ENCODE results near the gene PJA1.

PJA1 gene

DNA sequence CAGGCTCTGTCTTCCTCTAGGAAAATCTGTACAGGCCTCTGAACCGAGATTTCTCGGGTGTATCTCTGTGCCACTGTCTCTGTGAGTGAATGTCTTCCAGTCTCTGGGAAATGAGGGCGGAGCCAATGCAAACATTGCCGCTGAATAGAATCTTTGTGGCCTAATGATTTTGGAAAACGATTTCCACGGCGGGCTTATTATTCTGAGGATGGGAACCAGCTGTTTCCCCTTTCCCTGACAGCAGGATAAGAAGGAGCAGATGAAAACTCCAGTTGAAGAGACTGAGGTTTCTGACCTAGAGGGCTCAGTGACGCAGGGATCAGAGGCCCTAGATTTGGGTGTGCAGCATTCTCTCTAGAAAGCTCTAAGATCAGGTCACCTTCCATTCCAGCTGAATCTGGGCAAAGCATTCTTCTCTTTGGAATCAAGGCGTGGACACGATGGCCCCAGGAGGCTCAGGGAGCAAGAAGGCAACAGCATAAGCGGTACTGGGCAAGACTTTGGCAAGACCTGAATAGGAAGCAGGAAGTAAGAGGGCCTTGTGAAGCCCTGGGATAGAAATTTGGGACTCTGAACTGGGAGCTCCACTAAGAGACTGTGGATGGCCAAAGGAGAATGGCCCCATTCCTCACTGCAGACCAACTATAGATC lies 47.3 kb downstream of the PJA1 start:
- H3K4me3 ChIP-seq (ENCODE audit: low read depth, low read length): no peak overlapping the region
- DNase-seq (ENCODE audit: low read depth, low spot score): no peak
- ChIA-PET CTCF (interaction anchor here (0.8 kb wide), 1 partner anchor 9 kb away, joined by 3 read pairs; no protein-coding TSS in a partner anchor), POLR2A (no interaction called here)
- TF ChIP-seq, protein P1, sequence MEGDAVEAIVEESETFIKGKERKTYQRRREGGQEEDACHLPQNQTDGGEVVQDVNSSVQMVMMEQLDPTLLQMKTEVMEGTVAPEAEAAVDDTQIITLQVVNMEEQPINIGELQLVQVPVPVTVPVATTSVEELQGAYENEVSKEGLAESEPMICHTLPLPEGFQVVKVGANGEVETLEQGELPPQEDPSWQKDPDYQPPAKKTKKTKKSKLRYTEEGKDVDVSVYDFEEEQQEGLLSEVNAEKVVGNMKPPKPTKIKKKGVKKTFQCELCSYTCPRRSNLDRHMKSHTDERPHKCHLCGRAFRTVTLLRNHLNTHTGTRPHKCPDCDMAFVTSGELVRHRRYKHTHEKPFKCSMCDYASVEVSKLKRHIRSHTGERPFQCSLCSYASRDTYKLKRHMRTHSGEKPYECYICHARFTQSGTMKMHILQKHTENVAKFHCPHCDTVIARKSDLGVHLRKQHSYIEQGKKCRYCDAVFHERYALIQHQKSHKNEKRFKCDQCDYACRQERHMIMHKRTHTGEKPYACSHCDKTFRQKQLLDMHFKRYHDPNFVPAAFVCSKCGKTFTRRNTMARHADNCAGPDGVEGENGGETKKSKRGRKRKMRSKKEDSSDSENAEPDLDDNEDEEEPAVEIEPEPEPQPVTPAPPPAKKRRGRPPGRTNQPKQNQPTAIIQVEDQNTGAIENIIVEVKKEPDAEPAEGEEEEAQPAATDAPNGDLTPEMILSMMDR (IDR thresholded peaks at IDR 0.05; ENCODE audit: insufficient read depth, low read length, missing control alignments): no peak

DNA sequence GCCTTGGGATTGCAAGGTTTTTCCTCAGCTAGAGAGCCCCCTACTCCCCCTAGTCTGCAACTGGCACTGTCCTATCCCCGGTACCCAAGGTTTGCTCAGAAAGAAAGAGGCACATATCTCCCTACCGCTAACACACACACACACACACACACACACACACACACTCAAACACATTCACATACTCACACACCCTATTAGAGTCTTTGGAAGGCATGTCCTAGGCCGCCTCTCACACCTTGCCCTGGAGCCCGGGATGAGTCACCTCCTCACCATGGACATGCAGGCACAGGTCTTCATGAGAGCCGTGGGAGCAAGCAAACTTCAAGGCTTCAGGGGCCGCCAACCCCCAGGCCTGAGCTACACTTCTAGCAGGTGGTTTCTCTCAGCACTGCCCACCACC lies 49.2 kb downstream of the PJA1 start:
- no peak overlapping the region for H3K4me3 ChIP-seq (ENCODE audit: low read depth, low read length)
- ChIA-PET POLR2A (no interaction called here), CTCF (interaction anchor here (0.8 kb wide), 1 partner anchor 12 kb away, joined by 3 read pairs; no protein-coding TSS in a partner anchor)
- no peak for DNase-seq (ENCODE audit: low read depth, low spot score)
- TF ChIP-seq, protein P1 (IDR thresholded peaks at IDR 0.05; ENCODE audit: insufficient read depth, low read length, missing control alignments): no peak

GRCh38 chrX:69113723-69114122 lies 51.5 kb downstream of the PJA1 start:
- TF ChIP-seq, protein P1 (IDR thresholded peaks at IDR 0.05; ENCODE audit: insufficient read depth, low read length, missing control alignments): no peak
- ChIA-PET POLR2A (no interaction called here), CTCF (interaction anchor here (0.6 kb wide), 1 partner anchor 18 kb away, joined by 3 read pairs; no protein-coding TSS in a partner anchor)
- DNase-seq (ENCODE audit: low read depth, low spot score): no peak
- no peak overlapping the region for H3K4me3 ChIP-seq (ENCODE audit: low read depth, low read length)

All from AG04449 (cell line).